Gastroesophageal sphincter (tissue), 4 donors: ENCODE results near the gene C1orf226. TPM values are rescaled to one million over a fixed set of nuclear protein-coding genes. Genes with fewer than 3 reads are reported as not detected.

Experiments
- ATAC-seq: fragments of 150-250 bp; one replicate; pipeline ENCODE4 v1.9.1; 2016; ENCODE audit warnings: mild to moderate bottlenecking, moderate library complexity
- H3K27ac ChIP-seq, 4 donors: fragments of 200-600 bp; sonication (generic) in 3 of 4; 1 replicate in 3 of 4; 2 replicates in 1 of 4; pipeline ENCODE4 v1.5.1; 2016 to 2019
- H3K27me3 ChIP-seq: fragments of 200-600 bp; sonication (generic); one replicate; pipeline ENCODE4 v1.5.1; 2019
- H3K36me3 ChIP-seq, 2 donors: fragments of 200-600 bp; sonication (generic); one replicate each; pipeline ENCODE4 v1.5.1; 2019; ENCODE audit warnings: control low read depth in 1 of 2
- H3K4me1 ChIP-seq, 3 donors: fragments of 200-600 bp; sonication (generic); 1 replicate in 2 of 3; 2 replicates in 1 of 3; pipeline ENCODE4 v1.5.1; 2016 to 2019; ENCODE audit warnings: control low read depth in 2 of 3
- H3K4me3 ChIP-seq, 2 donors: fragments of 200-600 bp; sonication (generic); one replicate each; pipeline ENCODE4 v1.5.1; 2019; ENCODE audit warnings: mild to moderate bottlenecking in 1 of 2, moderate library complexity in 1 of 2
- H3K9me3 ChIP-seq, 3 donors: fragments of 200-600 bp; sonication (generic); one replicate each; pipeline ENCODE4 v1.5.1; 2017 to 2019; ENCODE audit warnings: control low read depth in 2 of 3
- EP300 ChIP-seq: sonication (generic); formaldehyde crosslinking; IDR thresholded peaks from one replicate; pipeline ENCODE4 v1.6.1; 2017; ENCODE audit warnings: antibody characterized with exemption, mild to moderate bottlenecking
- POLR2A ChIP-seq, 2 donors: fragments of 450-650 bp; IDR thresholded peaks; one replicate each; pipeline ENCODE4 v1.6.1; 2017; ENCODE audit warnings: antibody characterized with exemption in 2 of 2, mild to moderate bottlenecking in 2 of 2, moderate library complexity in 1 of 2
- POLR2AphosphoS5 ChIP-seq: sonication (generic); formaldehyde crosslinking; IDR thresholded peaks from one replicate; pipeline ENCODE4 v1.6.1; 2017; ENCODE audit warnings: antibody characterized with exemption
- WGBS, 2 donors: methylation state at CpG; one replicate each; pipeline ENCODE4 v1.1.5; 2018; ENCODE audit warnings: low coverage in 1 of 2; 5-methylcytosine and 5-hydroxymethylcytosine counted together
- total RNA-seq, 4 donors: library from RNA; depleted of rRNA; stranded (reverse); fragments of >200 nt; gene quantifications; one replicate each; pipeline ENCODE4 v1.1.0, GENCODE V29; 2016
- TF ChIP-seq, protein P1 (sequence below), 4 experiments: fragments of 200-600 bp in 2 of 4; fragments of 450-650 bp in 2 of 4; sonication (generic) in 1 of 4; IDR thresholded peaks; one replicate each; pipeline ENCODE4 v1.5.1; 2017 to 2019; ENCODE audit warnings: antibody characterized with exemption in 4 of 4, mild to moderate bottlenecking in 2 of 4, moderate library complexity in 2 of 4

Gene C1orf226
- total RNA-seq, 4 donors from 2014 or later = 10.0 to 17.5 (median 12.4) TPM

DNA sequence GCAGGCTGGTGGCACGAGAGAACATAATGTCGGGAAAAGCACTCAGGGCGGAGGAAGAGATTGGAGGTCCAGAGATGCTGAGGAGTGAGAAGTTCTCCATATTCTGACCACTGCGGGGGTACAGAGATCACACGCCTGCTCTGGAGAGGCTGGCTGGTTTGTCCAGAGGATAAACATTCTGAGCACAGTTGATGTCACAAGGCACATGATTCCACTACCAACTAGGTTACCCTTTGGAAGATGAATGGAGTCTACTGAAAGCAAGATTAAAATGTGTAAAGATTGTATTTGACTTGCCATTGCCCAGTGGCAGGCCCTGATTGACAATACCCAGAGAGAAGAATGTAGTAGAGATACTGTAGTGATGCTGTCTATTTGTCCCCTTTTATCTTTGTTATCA, 4.8 kb upstream of the C1orf226 start, which contains the start of gene SPATA46:
Gene SPATA46, minus strand, starts transcription at position 164 of the 400 bp plus-strand sequence. Its CDS starts 64 bp downstream, at position 100.
- Histone ChIP-seq H3K4me1 (no peaks in the 10 kb centered on the region), H3K4me3 (no peak within 1 kb of the TSS), H3K27ac (no peak within 1 kb of the TSS), H3K27me3 (no peaks in the 10 kb centered on the region), H3K36me3 (no peaks in the 10 kb centered on the region), H3K9me3 (no peaks in the 10 kb centered on the region)
- ATAC-seq = no peak
- TF ChIP-seq, protein P1, sequence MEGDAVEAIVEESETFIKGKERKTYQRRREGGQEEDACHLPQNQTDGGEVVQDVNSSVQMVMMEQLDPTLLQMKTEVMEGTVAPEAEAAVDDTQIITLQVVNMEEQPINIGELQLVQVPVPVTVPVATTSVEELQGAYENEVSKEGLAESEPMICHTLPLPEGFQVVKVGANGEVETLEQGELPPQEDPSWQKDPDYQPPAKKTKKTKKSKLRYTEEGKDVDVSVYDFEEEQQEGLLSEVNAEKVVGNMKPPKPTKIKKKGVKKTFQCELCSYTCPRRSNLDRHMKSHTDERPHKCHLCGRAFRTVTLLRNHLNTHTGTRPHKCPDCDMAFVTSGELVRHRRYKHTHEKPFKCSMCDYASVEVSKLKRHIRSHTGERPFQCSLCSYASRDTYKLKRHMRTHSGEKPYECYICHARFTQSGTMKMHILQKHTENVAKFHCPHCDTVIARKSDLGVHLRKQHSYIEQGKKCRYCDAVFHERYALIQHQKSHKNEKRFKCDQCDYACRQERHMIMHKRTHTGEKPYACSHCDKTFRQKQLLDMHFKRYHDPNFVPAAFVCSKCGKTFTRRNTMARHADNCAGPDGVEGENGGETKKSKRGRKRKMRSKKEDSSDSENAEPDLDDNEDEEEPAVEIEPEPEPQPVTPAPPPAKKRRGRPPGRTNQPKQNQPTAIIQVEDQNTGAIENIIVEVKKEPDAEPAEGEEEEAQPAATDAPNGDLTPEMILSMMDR (IDR thresholded peaks at IDR 0.05) = no peak
- no peak for TF ChIP-seq POLR2A (IDR thresholded peaks at IDR 0.05)
- TF ChIP-seq EP300 = no peak
- TF ChIP-seq POLR2AphosphoS5 = no peak
- 100% methylated on average over 1 of the region's 5 CpGs for WGBS, 2 donors

DNA sequence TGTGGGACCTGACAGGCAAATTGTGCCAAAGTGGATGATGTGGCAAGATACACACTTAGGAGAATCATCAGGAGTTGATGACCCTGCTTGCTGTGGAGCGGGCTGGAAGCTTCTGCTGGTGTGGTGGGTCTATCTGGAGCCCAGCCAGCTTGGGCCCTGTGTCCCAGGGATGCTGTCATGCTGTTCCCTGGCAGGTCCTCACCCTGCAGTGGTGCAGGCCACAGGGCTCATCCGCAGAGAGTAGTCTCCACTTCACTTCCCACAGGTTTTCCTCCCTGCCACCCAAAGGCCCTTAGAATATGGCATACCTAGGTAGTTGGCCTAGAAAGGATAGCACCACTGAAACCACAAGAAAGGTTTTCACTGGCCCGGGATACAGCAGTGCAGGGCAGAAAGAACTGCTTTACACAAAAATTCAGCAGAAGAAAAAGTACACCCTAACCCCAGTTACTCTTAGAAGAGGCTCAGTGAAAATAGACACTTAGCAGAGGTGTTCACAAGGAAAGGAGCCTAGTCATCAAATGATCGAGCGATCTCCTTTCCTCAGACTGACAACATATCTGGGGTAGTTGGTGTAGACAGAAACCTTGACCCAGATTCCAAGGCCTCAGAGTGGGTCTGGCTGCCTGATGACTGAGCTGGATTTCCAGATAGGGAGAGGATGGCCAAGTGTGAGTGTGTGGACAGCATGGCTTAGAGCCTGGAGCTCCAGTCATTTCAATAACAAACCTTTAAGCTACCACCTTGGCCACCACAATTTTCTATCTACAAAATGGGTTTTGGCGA, 1.3 kb upstream of the C1orf226 start:
- H3K27me3 ChIP-seq = no peaks in the 10 kb centered on the region
- TF ChIP-seq POLR2AphosphoS5 = no peak
- TF ChIP-seq POLR2A (IDR thresholded peaks at IDR 0.05) = no peak
- no peak for TF ChIP-seq EP300
- TF ChIP-seq, protein P1 (IDR thresholded peaks at IDR 0.05) = no peak
- ATAC-seq = no peak
- no peaks in the 10 kb centered on the region for H3K9me3 ChIP-seq
- no peak overlapping the region for H3K27ac ChIP-seq
- H3K4me1 ChIP-seq = no peaks in the 10 kb centered on the region
- H3K36me3 ChIP-seq = peaks cover 0 to 18% of the 10 kb centered on the region in 2 donors
- whole genome bisulfite sequencing, 2 donors = 69 to 85% methylated on average over 2 to 3 of the region's 6 CpGs
- no peak overlapping the region for H3K4me3 ChIP-seq

DNA sequence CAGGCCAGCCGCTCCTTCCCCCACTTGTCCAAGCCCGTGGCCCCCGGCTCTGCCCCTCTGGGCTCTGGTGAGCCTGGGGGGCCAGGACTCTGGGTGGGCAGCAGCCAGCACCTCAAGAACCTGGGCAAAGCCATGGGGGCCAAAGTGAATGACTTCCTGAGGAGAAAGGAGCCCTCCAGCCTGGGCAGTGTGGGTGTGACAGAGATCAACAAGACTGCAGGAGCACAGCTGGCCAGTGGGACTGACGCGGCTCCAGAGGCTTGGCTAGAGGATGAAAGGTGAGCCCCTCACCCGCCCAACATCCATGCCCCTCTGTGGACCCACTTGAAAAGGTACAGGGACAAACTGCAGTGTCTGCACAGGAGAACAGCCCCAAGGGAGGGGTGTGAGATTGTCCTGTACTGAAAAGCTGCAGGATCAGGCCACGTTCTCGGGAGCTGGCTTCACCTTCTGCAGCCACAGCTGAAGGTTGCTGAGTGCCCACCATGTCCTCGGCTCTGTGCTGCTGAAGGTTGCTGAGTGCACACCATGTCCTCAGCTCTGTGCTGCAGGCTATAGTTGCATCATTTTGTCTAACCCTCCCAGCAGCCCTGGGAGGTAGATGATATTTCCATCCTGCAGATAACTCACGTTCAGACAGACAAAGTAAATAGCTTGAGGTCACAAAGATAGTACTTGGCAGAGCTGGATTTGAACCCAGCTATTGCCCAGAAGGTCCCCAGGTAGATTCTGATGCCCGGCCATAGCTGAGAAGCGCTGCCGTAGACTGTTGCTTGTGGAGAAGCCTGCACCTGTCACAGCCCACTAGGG, 618 bp downstream of the C1orf226 start:
- Histone ChIP-seq H3K27me3 (no peaks in the 10 kb centered on the region), H3K36me3 (peaks cover 0 to 18% of the 10 kb centered on the region in 2 donors), H3K4me3 (no peak overlapping the region), H3K27ac (no peak overlapping the region), H3K9me3 (no peaks in the 10 kb centered on the region), H3K4me1 (no peaks in the 10 kb centered on the region)
- TF ChIP-seq POLR2AphosphoS5 (no peak), EP300 (no peak), POLR2A (IDR thresholded peaks at IDR 0.05) (no peak)
- TF ChIP-seq, protein P1 (IDR thresholded peaks at IDR 0.05) = no peak
- ATAC-seq = no peak
- 78 to 94% methylated on average over 4 to 8 of the region's 13 CpGs for WGBS, 2 donors

DNA sequence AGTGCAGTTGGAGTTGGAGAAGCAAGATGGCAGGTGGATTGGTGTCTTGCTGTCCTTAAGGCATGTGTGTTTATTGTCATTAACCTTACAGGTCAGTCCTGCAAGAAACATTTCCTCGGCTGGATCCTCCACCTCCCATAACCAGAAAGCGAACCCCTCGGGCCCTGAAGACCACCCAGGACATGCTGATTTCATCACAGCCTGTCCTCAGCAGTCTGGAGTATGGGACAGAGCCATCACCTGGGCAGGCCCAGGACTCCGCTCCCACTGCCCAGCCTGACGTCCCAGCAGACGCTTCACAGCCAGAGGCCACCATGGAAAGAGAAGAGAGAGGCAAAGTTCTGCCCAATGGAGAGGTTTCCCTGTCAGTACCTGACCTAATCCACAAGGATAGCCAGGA, 1.6 kb downstream of the C1orf226 start:
- no peak overlapping the region for H3K4me3 ChIP-seq
- WGBS, 2 donors = no CpG with 5 or more reads among the region's 6 CpGs
- H3K36me3 ChIP-seq = peaks cover 0 to 18% of the 10 kb centered on the region in 2 donors
- TF ChIP-seq EP300 = no peak
- TF ChIP-seq, protein P1 (IDR thresholded peaks at IDR 0.05) = no peak
- no peak for TF ChIP-seq POLR2AphosphoS5
- H3K27ac ChIP-seq = no peak overlapping the region
- H3K9me3 ChIP-seq = no peaks in the 10 kb centered on the region
- H3K27me3 ChIP-seq = no peaks in the 10 kb centered on the region
- no peak for ATAC-seq
- no peaks in the 10 kb centered on the region for H3K4me1 ChIP-seq
